Skeletal muscle satellite cell (primary cell): ENCODE results near the gene ASIC5.
A peak's percentile ranks its signal among the peaks of the same experiment; 100 is the strongest.

Experiments used
- H3K27me3 ChIP-seq: 2 replicates; pipeline ENCODE4 v1.7.0; 2013; ENCODE audit warnings: low read length; ENCODE audit not compliant: control insufficient read depth, insufficient read depth
- H3K36me3 ChIP-seq: 2 replicates; pipeline ENCODE4 v1.7.0; 2013; ENCODE audit warnings: mild to moderate bottlenecking, control low read depth, low read length; ENCODE audit not compliant: insufficient read depth
- H3K4me1 ChIP-seq: 2 replicates; pipeline ENCODE4 v1.7.0; 2013; ENCODE audit warnings: low read length; ENCODE audit not compliant: control insufficient read depth, insufficient read depth
- H3K4me2 ChIP-seq: 2 replicates; pipeline ENCODE4 v1.7.0; 2013; ENCODE audit warnings: mild to moderate bottlenecking, low read length
- H3K4me3 ChIP-seq: 2 replicates; pipeline ENCODE4 v1.7.0; 2013; ENCODE audit warnings: low read length
- H3K9ac ChIP-seq: 2 replicates; pipeline ENCODE4 v1.7.0; 2013; ENCODE audit warnings: mild to moderate bottlenecking, low read depth, low read length, moderate library complexity
- H3K9me3 ChIP-seq: replicated peaks from 2 replicates; pipeline ENCODE4 v1.7.0; 2013; ENCODE audit warnings: mild to moderate bottlenecking, control low read depth, low read length

The ASIC5 gene

GRCh38 chr4:155822572-155822971 is 43.5 kb downstream of the ASIC5 start:
- H3K27me3 ChIP-seq: peaks cover 2% of the 10 kb centered on the region
- H3K4me3 ChIP-seq: no peak overlapping the region
- H3K9me3 ChIP-seq: no peaks in the 10 kb centered on the region
- H3K4me2 ChIP-seq: no peak overlapping the region
- H3K36me3 ChIP-seq: no peaks in the 10 kb centered on the region
- H3K9ac ChIP-seq: no peak overlapping the region
- H3K4me1 ChIP-seq: no peaks in the 10 kb centered on the region

- Histone ChIP-seq H3K36me3 (no peaks in the 10 kb centered on the region), H3K9ac (no peak overlapping the region), H3K27me3 (no peaks in the 10 kb centered on the region), H3K9me3 (no peaks in the 10 kb centered on the region), H3K4me3 (no peak overlapping the region), H3K4me1 (no peaks in the 10 kb centered on the region), H3K4me2 (no peak overlapping the region)
Observed at GRCh38 chr4:155820887-155821518, 45.1 kb downstream of the ASIC5 start.

GRCh38 chr4:155819066-155819465 is 47.0 kb downstream of the ASIC5 start:
- no peaks in the 10 kb centered on the region for H3K4me1 ChIP-seq

GRCh38 chr4:155818639-155819038 is 47.4 kb downstream of the ASIC5 start:
- Histone ChIP-seq H3K4me2 (no peak overlapping the region), H3K9me3 (no peaks in the 10 kb centered on the region), H3K9ac (no peak overlapping the region), H3K4me3 (no peak overlapping the region), H3K36me3 (no peaks in the 10 kb centered on the region), H3K4me1 (no peaks in the 10 kb centered on the region), H3K27me3 (no peaks in the 10 kb centered on the region)

More at GRCh38 chr4:155819066-155819465, 47.0 kb downstream of the ASIC5 start:
- H3K36me3 ChIP-seq: no peaks in the 10 kb centered on the region
- H3K27me3 ChIP-seq: no peaks in the 10 kb centered on the region
- no peak overlapping the region for H3K4me3 ChIP-seq
- H3K4me2 ChIP-seq: no peak overlapping the region
- no peaks in the 10 kb centered on the region for H3K9me3 ChIP-seq
- H3K9ac ChIP-seq: no peak overlapping the region

- Histone ChIP-seq H3K36me3 (no peaks in the 10 kb centered on the region), H3K9ac (no peak overlapping the region), H3K9me3 (no peaks in the 10 kb centered on the region), H3K4me3 (no peak overlapping the region), H3K4me1 (peaks cover 7% of the 10 kb centered on the region), H3K27me3 (no peaks in the 10 kb centered on the region), H3K4me2 (no peak overlapping the region)
Observed at GRCh38 chr4:155811083-155811482, 55.0 kb downstream of the ASIC5 start.

- peaks cover 19% of the 10 kb centered on the region for H3K4me1 ChIP-seq
- no peak overlapping the region for H3K4me3 ChIP-seq
- H3K27me3 ChIP-seq: no peaks in the 10 kb centered on the region
- no peaks in the 10 kb centered on the region for H3K36me3 ChIP-seq
- H3K4me2 ChIP-seq: peak overlapping the region; percentile 35
- H3K9ac ChIP-seq: no peak overlapping the region
- H3K9me3 ChIP-seq: no peaks in the 10 kb centered on the region
Observed at GRCh38 chr4:155809835-155810234, 56.2 kb downstream of the ASIC5 start.

GRCh38 chr4:155807021-155807420 is 59.1 kb downstream of the ASIC5 start:
- Histone ChIP-seq H3K4me1 (peaks cover 22% of the 10 kb centered on the region), H3K9ac (peak overlapping the region; percentile 50), H3K27me3 (no peaks in the 10 kb centered on the region), H3K9me3 (no peaks in the 10 kb centered on the region), H3K4me3 (no peak overlapping the region), H3K36me3 (no peaks in the 10 kb centered on the region), H3K4me2 (peak overlapping the region; percentile 1)

- H3K4me2 ChIP-seq: peak overlapping the region; percentile 18
- H3K4me1 ChIP-seq: peaks cover 22% of the 10 kb centered on the region
- no peak overlapping the region for H3K9ac ChIP-seq
- no peaks in the 10 kb centered on the region for H3K9me3 ChIP-seq
- no peaks in the 10 kb centered on the region for H3K27me3 ChIP-seq
- H3K36me3 ChIP-seq: no peaks in the 10 kb centered on the region
- no peak overlapping the region for H3K4me3 ChIP-seq
Observed at GRCh38 chr4:155805016-155805415, 61.1 kb downstream of the ASIC5 start.

- Histone ChIP-seq H3K27me3 (no peaks in the 10 kb centered on the region), H3K4me1 (peaks cover 19% of the 10 kb centered on the region), H3K4me2 (no peak overlapping the region), H3K9me3 (no peaks in the 10 kb centered on the region), H3K36me3 (no peaks in the 10 kb centered on the region), H3K4me3 (no peak overlapping the region), H3K9ac (no peak overlapping the region)
Observed at GRCh38 chr4:155802190-155802959, 63.7 kb downstream of the ASIC5 start.

GRCh38 chr4:155800685-155801343 is 65.3 kb downstream of the ASIC5 start:
- H3K9ac ChIP-seq: no peak overlapping the region
- no peaks in the 10 kb centered on the region for H3K9me3 ChIP-seq
- H3K27me3 ChIP-seq: no peaks in the 10 kb centered on the region
- no peaks in the 10 kb centered on the region for H3K36me3 ChIP-seq
- H3K4me1 ChIP-seq: peaks cover 13% of the 10 kb centered on the region
- H3K4me3 ChIP-seq: no peak overlapping the region
- H3K4me2 ChIP-seq: no peak overlapping the region

GRCh38 chr4:155799794-155800123 is 66.3 kb downstream of the ASIC5 start:
- H3K36me3 ChIP-seq: no peaks in the 10 kb centered on the region
- H3K4me1 ChIP-seq: peaks cover 2% of the 10 kb centered on the region

More at GRCh38 chr4:155799794-155800123, 66.3 kb downstream of the ASIC5 start:
- H3K27me3 ChIP-seq: no peaks in the 10 kb centered on the region
- H3K4me3 ChIP-seq: no peak overlapping the region
- no peaks in the 10 kb centered on the region for H3K9me3 ChIP-seq
- H3K9ac ChIP-seq: no peak overlapping the region
- H3K4me2 ChIP-seq: no peak overlapping the region
